Measurements from ENCODE around the gene OTOP3.
"Not testable (repeated sequence)": the region's sequence is repeated elsewhere in the genome, so short reads cannot be mapped to it uniquely, and the experiment has no call there.

OTOP3 gene

GRCh38 chr17:74963656-74964055, 28.0 kb downstream of the OTOP3 start:
- DNase-seq, result peak; percentile 20

- no peak for DNase-seq
These were observed 28.6 kb downstream of the OTOP3 start for GRCh38 chr17:74964246-74964761.

GRCh38 chr17:74964988-74965622, 29.4 kb downstream of the OTOP3 start:
- DNase-seq, result no peak

GRCh38 chr17:74968361-74968780, 32.7 kb downstream of the OTOP3 start:
- no peak for DNase-seq

GRCh38 chr17:74969501-74969900, 33.8 kb downstream of the OTOP3 start:
- not testable (repeated sequence) for DNase-seq

- DNase-seq, result no peak
These were observed 34.7 kb downstream of the OTOP3 start for GRCh38 chr17:74970395-74970794.

GRCh38 chr17:74971069-74971841, 35.6 kb downstream of the OTOP3 start:
- no peak for DNase-seq

- DNase-seq, result no peak
These were observed 36.1 kb downstream of the OTOP3 start for GRCh38 chr17:74971842-74972106.

- peak; percentile 64 for DNase-seq
These were observed 36.6 kb downstream of the OTOP3 start, which contains the start of gene HID1 for GRCh38 chr17:74972107-74972972. Gene HID1, minus strand, starts transcription at chr17:74972759. Its CDS starts 103 bp downstream, at chr17:74972656.

- DNase-seq, result no peak
These were observed 37.3 kb downstream of the OTOP3 start for GRCh38 chr17:74972973-74973328.

- DNase-seq, result no peak
These were observed 40.2 kb downstream of the OTOP3 start for GRCh38 chr17:74975943-74976342.

- no peak for DNase-seq
These were observed 42.1 kb downstream of the OTOP3 start for GRCh38 chr17:74977802-74978201.

GRCh38 chr17:74978240-74978639, 42.5 kb downstream of the OTOP3 start:
- DNase-seq, result no peak

GRCh38 chr17:74979408-74980146, 43.9 kb downstream of the OTOP3 start:
- no peak for DNase-seq

GRCh38 chr17:74981318-74981978, 45.8 kb downstream of the OTOP3 start:
- no peak for DNase-seq

GRCh38 chr17:74981979-74982662, 46.4 kb downstream of the OTOP3 start:
- peak; percentile 52 for DNase-seq

- DNase-seq, result not testable (repeated sequence)
These were observed 47.1 kb downstream of the OTOP3 start for GRCh38 chr17:74982663-74983313.

- DNase-seq, result no peak
These were observed 50.5 kb downstream of the OTOP3 start for GRCh38 chr17:74986206-74986576.

- DNase-seq, result peak; percentile 96
These were observed 51.8 kb downstream of the OTOP3 start, which contains the start of gene CDR2L for GRCh38 chr17:74987418-74987908. Gene CDR2L, plus strand, starts transcription at chr17:74987632. Its CDS starts 412 bp downstream, at chr17:74988044.

- peak; percentile 38 for DNase-seq
These were observed 52.4 kb downstream of the OTOP3 start for GRCh38 chr17:74987909-74988711.

Data from hematopoietic multipotent progenitor cell treated with erythropoietin and hydrocortisone succinate and interleukin-3 and kit ligand, for 6 days (in vitro differentiated cells).